ENCODE measurements around the gene ARHGAP22.

Gene ARHGAP22

GRCh38 chr10:48487244-48487643 lies 117.6 kb downstream of the ARHGAP22 start:
- no peak for TF ChIP-seq CTCF (IDR thresholded peaks at IDR 0.05; ENCODE audit: borderline replicate concordance, insufficient read depth, low read depth, low read length)

GRCh38 chr10:48485711-48486110 lies 119.2 kb downstream of the ARHGAP22 start:
- TF ChIP-seq CTCF (IDR thresholded peaks at IDR 0.05; ENCODE audit: borderline replicate concordance, insufficient read depth, low read depth, low read length) = no peak
- H3K4me3 ChIP-seq (ENCODE audit: low read depth, low read length) = no peak overlapping the region

More at GRCh38 chr10:48487244-48487643, 117.6 kb downstream of the ARHGAP22 start:
- no peak overlapping the region for H3K4me3 ChIP-seq (ENCODE audit: low read depth, low read length)

GRCh38 chr10:48484911-48485310 lies 120.0 kb downstream of the ARHGAP22 start:
- no peak for TF ChIP-seq CTCF (IDR thresholded peaks at IDR 0.05; ENCODE audit: borderline replicate concordance, insufficient read depth, low read depth, low read length)
- no peak overlapping the region for H3K4me3 ChIP-seq (ENCODE audit: low read depth, low read length)

- H3K4me3 ChIP-seq (ENCODE audit: low read depth, low read length) = no peak overlapping the region
- TF ChIP-seq CTCF (IDR thresholded peaks at IDR 0.05; ENCODE audit: borderline replicate concordance, insufficient read depth, low read depth, low read length) = no peak
Observed at GRCh38 chr10:48482207-48482606, 122.7 kb downstream of the ARHGAP22 start.

GRCh38 chr10:48481385-48481784 lies 123.5 kb downstream of the ARHGAP22 start:
- H3K4me3 ChIP-seq (ENCODE audit: low read depth, low read length) = no peak overlapping the region
- no peak for TF ChIP-seq CTCF (IDR thresholded peaks at IDR 0.05; ENCODE audit: borderline replicate concordance, insufficient read depth, low read depth, low read length)

GRCh38 chr10:48480397-48481374 lies 124.2 kb downstream of the ARHGAP22 start:
- H3K4me3 ChIP-seq (ENCODE audit: low read depth, low read length) = no peak overlapping the region
- TF ChIP-seq CTCF (IDR thresholded peaks at IDR 0.05; ENCODE audit: borderline replicate concordance, insufficient read depth, low read depth, low read length) = no peak

Measured in GM12875 (cell line).